Thoracic aorta endothelial cell (primary cell): ENCODE measurements around the gene KLHDC1. TPM values are rescaled to one million over a fixed set of nuclear protein-coding genes. Genes with fewer than 3 reads are reported as not detected.

Source experiments
- small RNA-seq: library from RNA; depleted of rRNA; stranded (forward); fragments of <200 nt; gene quantifications from one replicate; pipeline ENCODE3, GENCODE V24; 2012
- total RNA-seq: library from RNA; depleted of rRNA; stranded (reverse); fragments of >200 nt; gene quantifications from 2 replicates; pipeline ENCODE4 v1.2.3, GENCODE V29; 2012

The KLHDC1 gene
- total RNA-seq = 2.0 and 2.4 TPM in 2 replicates

DNA sequence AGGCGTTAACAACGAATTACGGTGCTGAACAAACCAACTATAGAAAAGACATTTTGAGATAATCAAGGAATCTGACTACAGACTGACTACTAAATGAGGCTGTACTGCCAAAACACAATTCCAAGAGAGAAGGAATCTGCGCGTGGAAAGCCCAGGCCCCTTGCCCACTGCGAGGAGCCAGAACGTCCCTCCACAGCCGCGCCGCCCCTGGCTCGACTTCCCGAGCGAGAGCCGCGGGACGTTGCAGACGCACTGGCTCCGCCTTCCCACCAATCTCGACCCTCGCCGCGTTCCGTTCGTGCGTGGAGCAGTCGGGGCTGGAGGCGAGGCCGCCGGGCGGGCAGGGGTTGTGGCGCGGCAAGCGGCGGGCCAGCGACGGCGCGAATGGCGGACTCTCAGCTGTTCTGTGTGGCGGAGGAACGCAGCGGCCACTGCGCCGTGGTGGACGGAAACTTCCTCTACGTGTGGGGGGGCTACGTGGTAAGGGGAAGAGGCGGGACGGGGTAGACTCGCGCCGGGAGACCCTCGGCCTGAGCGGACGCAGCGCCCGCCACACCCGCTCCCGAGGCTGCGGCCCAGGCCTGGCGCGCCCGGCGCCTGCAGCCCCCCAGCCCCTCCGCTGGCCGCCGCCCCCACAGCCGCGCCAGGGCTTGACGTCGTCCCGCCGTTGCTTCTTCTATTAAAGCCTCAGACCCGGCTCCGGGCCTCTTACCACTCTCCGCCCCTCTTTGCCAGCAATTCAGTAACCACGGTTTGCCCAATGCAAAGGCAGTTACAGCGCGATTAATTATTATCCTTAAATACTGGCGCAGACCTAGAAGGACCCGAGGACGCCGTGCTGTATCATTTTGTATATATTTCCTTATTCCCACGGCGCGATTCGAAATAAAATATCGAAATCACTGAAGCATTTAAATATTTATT lies at the start of gene KLHDC1:
Gene KLHDC1 (plus strand): TSS at position 310 of the 924 bp plus-strand sequence. CDS start 75 bp downstream, at position 385.

DNA sequence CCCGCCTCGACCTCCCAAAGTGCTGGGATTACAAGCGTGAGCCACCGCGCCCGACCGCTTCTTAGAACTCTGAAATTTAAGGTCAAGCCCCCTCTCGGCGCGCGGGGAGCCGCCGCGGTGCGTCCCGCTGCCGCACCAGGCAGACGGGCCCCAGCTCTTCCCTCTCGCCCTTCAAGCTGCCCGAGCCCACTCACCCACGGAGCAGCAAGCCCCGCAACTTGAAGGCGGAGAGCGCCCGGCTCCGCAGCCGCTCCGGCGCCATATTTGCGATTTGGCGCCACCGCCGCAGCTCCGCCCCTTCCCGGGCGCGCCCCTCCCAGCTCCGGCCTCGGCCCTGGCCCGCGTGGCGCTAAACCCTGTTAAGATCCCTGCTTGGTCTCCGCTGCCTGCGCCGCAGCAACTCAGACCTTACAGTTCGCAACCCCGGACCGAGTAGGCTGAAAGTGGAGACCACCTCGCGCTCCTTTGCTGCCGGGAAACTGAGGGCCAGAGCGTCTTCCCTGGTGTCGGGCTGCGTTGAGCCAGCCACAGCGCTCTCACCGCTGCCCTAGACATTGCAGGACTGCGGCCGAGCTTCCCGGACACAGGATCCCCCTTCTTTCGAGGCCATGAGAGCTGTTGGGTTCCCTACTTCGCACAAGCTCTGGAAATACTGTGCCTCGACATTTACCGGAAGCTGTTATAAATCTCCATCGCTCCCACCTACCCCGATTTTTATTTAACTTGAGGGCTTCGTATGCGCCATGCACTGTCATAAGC lies 4.8 kb upstream of the KLHDC1 start, which contains the start of gene POLE2:
Gene POLE2 (minus strand): TSS at position 273 of the 759 bp plus-strand sequence. CDS start 11 bp downstream, at position 262.

DNA sequence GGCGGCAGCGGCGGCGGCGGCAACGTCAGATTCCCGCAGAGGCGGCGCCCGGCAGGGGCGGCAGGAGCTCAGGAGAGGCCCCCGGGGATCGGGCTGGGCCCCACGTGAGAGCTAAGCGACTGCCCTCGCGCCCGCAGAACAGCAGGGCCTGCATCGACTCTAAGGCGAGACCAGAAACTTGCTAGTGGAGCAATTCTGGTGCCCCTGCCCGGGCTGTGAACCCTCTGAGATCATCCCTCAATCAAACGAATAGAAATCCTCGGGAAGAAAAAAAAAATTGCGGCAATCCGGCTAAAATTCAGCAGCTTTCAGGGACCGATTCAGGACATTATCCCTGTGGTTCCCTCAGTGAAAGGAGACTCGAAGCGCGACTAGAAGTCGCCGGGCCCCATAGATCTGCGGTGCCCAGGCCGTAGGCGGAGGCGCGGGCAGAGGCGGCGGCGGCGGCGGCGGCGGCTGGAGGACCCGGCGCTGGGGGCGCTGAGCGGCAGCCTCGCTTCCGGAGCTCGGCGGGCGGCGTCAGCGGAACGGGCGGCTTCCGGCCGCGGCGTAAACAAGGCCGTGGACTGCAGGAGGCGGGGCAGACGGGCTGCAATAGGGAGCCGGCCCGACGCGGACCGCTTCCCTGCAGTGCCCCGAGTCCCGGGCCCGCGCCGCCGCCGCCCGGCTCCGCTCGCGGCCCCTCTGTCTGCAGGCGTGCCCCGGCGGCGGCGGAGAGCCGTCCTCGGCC lies 74.8 kb downstream of the KLHDC1 start, which contains the start of gene KLHDC2:
Gene KLHDC2 (plus strand): TSS at position 583 of the 730 bp plus-strand sequence. CDS start 316 bp downstream, outside the sequence.

Small RNA genes within 50 kb of the gene (small RNA-seq; reads per million reads assigned to genes)
- not detected for gene RNU6ATAC30P

Other genes with a start within 250 kb of the KLHDC1 start
- gene RPS29, start 106.7 kb upstream of the KLHDC1 start, total RNA-seq = 3,755 and 4,418 TPM in 2 replicates
- gene LRR1, start 94.2 kb upstream of the KLHDC1 start, total RNA-seq = 38.3 and 41.9 TPM in 2 replicates
- 201 and 231 TPM in 2 replicates for gene RPL36AL, start 72.5 kb upstream of the KLHDC1 start, total RNA-seq
- 120 and 126 TPM in 2 replicates for gene MGAT2, start 72.3 kb upstream of the KLHDC1 start, total RNA-seq
- 11.3 and 11.7 TPM in 2 replicates for gene DNAAF2, start 57.9 kb upstream of the KLHDC1 start, total RNA-seq
- gene POLE2, start 4.9 kb upstream of the KLHDC1 start, total RNA-seq = 30.1 and 36.5 TPM in 2 replicates
- 42.1 and 43.0 TPM in 2 replicates for gene KLHDC2, start 75.0 kb downstream of the KLHDC1 start, total RNA-seq
- 87.4 and 94.0 TPM in 2 replicates for gene NEMF, start 159.7 kb downstream of the KLHDC1 start, total RNA-seq
- gene ARF6, start 200.0 kb downstream of the KLHDC1 start, total RNA-seq = 92.3 and 111 TPM in 2 replicates